Liver (tissue), 3 donors: Measurements from ENCODE around the gene CLIC6.

Experiments
- FOXA1 ChIP-seq: IDR thresholded peaks from 2 replicates; pipeline ENCODE4 v1.6.1; 2016; ENCODE audit warnings: antibody characterized with exemption
- GABPA ChIP-seq, 2 donors: IDR thresholded peaks in 1 of 2; conservative IDR thresholded peaks in 1 of 2; 2 replicates each; pipeline ENCODE4 v1.6.1; 2016; ENCODE audit warnings: antibody characterized with exemption in 2 of 2, mild to moderate bottlenecking in 1 of 2, moderate library complexity in 1 of 2
- JUND ChIP-seq, 2 donors: IDR thresholded peaks; 2 replicates each; pipeline ENCODE4 v1.6.1; 2016; ENCODE audit warnings: antibody characterized with exemption in 2 of 2
- RAD21 ChIP-seq, 2 donors: IDR thresholded peaks; 2 replicates each; pipeline ENCODE4 v1.6.1; 2016; ENCODE audit warnings: antibody characterized with exemption in 2 of 2, mild to moderate bottlenecking in 2 of 2
- TAF1 ChIP-seq: conservative IDR thresholded peaks from 2 replicates; pipeline ENCODE4 v1.6.1; 2016; ENCODE audit warnings: antibody characterized with exemption, mild to moderate bottlenecking
- YY1 ChIP-seq: IDR thresholded peaks from 2 replicates; pipeline ENCODE4 v1.6.1; 2016; ENCODE audit warnings: antibody characterized with exemption, mild to moderate bottlenecking
- TF ChIP-seq, protein P1 (sequence below): fragments of 150-350 bp; IDR thresholded peaks from 2 replicates; pipeline ENCODE4 v1.5.1; 2017; ENCODE audit warnings: improper control_type of control experiment, low read depth, low read length; ENCODE audit not compliant: missing input control
- TF ChIP-seq, protein P2 (sequence below): IDR thresholded peaks from 2 replicates; pipeline ENCODE4 v1.6.1; 2016; ENCODE audit warnings: antibody characterized with exemption
- TF ChIP-seq, protein P3 (sequence below): IDR thresholded peaks from 2 replicates; pipeline ENCODE4 v1.6.1; 2016; ENCODE audit warnings: antibody characterized with exemption, mild to moderate bottlenecking
- donor health status: healthy.
- donor health status: healthy.

DNA sequence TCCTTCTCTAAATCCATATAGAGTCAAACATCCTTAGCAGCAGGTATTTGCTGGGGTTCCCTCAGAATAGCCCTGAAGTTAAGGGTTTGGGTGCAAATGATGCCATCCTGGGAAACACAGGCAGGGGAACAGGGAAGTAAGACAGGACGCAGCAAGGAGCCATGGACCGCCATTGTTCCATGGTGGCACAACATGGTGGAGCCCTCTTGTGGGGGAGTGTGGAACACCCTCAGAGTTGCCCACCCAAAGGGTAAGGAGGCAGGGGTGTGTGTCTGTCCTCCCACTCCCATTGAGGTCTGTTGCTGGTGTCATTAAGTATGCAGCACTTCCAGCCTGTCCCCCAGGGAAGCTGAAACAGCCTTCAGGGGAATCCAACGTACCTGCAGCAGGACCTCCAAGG lies 33.5 kb upstream of the CLIC6 start:
- TF ChIP-seq, protein P1, sequence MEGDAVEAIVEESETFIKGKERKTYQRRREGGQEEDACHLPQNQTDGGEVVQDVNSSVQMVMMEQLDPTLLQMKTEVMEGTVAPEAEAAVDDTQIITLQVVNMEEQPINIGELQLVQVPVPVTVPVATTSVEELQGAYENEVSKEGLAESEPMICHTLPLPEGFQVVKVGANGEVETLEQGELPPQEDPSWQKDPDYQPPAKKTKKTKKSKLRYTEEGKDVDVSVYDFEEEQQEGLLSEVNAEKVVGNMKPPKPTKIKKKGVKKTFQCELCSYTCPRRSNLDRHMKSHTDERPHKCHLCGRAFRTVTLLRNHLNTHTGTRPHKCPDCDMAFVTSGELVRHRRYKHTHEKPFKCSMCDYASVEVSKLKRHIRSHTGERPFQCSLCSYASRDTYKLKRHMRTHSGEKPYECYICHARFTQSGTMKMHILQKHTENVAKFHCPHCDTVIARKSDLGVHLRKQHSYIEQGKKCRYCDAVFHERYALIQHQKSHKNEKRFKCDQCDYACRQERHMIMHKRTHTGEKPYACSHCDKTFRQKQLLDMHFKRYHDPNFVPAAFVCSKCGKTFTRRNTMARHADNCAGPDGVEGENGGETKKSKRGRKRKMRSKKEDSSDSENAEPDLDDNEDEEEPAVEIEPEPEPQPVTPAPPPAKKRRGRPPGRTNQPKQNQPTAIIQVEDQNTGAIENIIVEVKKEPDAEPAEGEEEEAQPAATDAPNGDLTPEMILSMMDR = no peak
- TF ChIP-seq, protein P2, sequence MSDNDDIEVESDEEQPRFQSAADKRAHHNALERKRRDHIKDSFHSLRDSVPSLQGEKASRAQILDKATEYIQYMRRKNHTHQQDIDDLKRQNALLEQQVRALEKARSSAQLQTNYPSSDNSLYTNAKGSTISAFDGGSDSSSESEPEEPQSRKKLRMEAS = no peak
- TF ChIP-seq GABPA (IDR thresholded peaks at IDR 0.05 in 1 of 2, conservative IDR thresholded peaks at IDR 0.05 in 1 of 2) (no peak), JUND (IDR thresholded peaks at IDR 0.05) (no peak), RAD21 (IDR thresholded peaks at IDR 0.05) (no peak), YY1 (no peak), TAF1 (no peak), FOXA1 (no peak)
- TF ChIP-seq, protein P3, sequence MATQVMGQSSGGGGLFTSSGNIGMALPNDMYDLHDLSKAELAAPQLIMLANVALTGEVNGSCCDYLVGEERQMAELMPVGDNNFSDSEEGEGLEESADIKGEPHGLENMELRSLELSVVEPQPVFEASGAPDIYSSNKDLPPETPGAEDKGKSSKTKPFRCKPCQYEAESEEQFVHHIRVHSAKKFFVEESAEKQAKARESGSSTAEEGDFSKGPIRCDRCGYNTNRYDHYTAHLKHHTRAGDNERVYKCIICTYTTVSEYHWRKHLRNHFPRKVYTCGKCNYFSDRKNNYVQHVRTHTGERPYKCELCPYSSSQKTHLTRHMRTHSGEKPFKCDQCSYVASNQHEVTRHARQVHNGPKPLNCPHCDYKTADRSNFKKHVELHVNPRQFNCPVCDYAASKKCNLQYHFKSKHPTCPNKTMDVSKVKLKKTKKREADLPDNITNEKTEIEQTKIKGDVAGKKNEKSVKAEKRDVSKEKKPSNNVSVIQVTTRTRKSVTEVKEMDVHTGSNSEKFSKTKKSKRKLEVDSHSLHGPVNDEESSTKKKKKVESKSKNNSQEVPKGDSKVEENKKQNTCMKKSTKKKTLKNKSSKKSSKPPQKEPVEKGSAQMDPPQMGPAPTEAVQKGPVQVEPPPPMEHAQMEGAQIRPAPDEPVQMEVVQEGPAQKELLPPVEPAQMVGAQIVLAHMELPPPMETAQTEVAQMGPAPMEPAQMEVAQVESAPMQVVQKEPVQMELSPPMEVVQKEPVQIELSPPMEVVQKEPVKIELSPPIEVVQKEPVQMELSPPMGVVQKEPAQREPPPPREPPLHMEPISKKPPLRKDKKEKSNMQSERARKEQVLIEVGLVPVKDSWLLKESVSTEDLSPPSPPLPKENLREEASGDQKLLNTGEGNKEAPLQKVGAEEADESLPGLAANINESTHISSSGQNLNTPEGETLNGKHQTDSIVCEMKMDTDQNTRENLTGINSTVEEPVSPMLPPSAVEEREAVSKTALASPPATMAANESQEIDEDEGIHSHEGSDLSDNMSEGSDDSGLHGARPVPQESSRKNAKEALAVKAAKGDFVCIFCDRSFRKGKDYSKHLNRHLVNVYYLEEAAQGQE = no peak
